ENCODE data around the gene CHRNB2. TPM values are rescaled to one million over a fixed set of nuclear protein-coding genes. Genes with fewer than 3 reads are reported as not detected.

The CHRNB2 gene
- total and polyA plus RNA-seq, 2 of the 8 experiments (the other 6 are each of a cell fraction or from before 2014, with no cell fraction given), result 3.1 to 4.1 TPM

DNA sequence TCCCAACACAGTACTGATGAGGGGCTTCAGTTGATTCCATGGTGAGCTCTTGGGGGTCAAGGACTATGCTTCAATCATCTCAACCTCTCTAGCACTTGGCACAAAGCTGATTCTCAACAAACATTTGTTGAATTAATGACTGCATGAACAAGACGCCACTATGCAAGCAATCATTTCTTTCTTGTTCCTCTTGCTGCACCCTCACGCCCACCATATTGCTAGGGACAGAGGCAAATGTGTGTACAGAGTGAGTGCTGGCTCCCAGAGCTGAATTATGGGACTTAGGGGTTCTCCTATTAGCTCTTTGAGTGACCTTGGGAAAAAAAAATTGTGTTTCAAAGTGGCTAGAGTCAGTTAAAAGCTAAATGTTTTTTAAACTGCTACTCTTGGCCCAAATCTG, 38.0 kb downstream of the CHRNB2 start:
- CTCF ChIA-PET (ENCODE audit: partially characterized antibody), result interaction anchor here (0.7 to 3.6 kb wide), 8 partner anchors 10 to 1278 kb away, joined by 3 to 21 read pairs (median 4); no protein-coding TSS in a partner anchor
- TF ChIP-seq SIX5 (IDR thresholded peaks at IDR 0.05; ENCODE audit: low read depth, low read length) (no peak), CEBPB (IDR thresholded peaks at IDR 0.05; ENCODE audit: low read depth, low read length) (no peak), PHF8 (conservative IDR thresholded peaks at IDR 0.05; ENCODE audit: low read depth, low read length) (no peak), POU5F1 (IDR thresholded peaks at IDR 0.05; ENCODE audit: low read depth, low read length) (no peak), JUND (IDR thresholded peaks at IDR 0.05; ENCODE audit: low read length) (no peak), KDM1A (IDR thresholded peaks at IDR 0.05; ENCODE audit: borderline replicate concordance, low read length) (no peak), USF2 (IDR thresholded peaks at IDR 0.05; ENCODE audit: low read length) (no peak), SIRT6 (IDR thresholded peaks at IDR 0.05; ENCODE audit: low read length) (no peak), ATF3 (IDR thresholded peaks at IDR 0.05; ENCODE audit: insufficient read depth, low read depth, low read length) (no peak), CHD1 (IDR thresholded peaks at IDR 0.05; ENCODE audit: low read depth, low read length) (no peak), TBP (IDR thresholded peaks at IDR 0.05; ENCODE audit: low read depth, low read length) (no peak), SRF (IDR thresholded peaks at IDR 0.05; ENCODE audit: low read depth, low read length) (no peak)

More for the DNA sequence above, 38.0 kb downstream of the CHRNB2 start:
- Histone ChIP-seq H2BK120ac (replicated peaks; ENCODE audit: low read depth, low read length) (no peak overlapping the region), H4K91ac (replicated peaks; ENCODE audit: insufficient read length, low read length) (no peak overlapping the region), H3K4me2 (ENCODE audit: insufficient read depth in 1 of 2, low read depth in 2 of 2, low read length in 2 of 2) (no peak overlapping the region; a peak in 2 of 4 replicates), H2BK15ac (ENCODE audit: low read length) (no peak overlapping the region), H3K18ac (ENCODE audit: extremely low read depth, low read length) (no peak overlapping the region), H2AFZ (ENCODE audit: low read length) (no peak overlapping the region), H2AK5ac (ENCODE audit: low read depth, low read length) (no peak overlapping the region), H2BK5ac (ENCODE audit: low read depth, low read length) (no peak overlapping the region), H3K14ac (ENCODE audit: insufficient read length) (no peak overlapping the region), H3K4me1 (replicated peaks in 1 of 4; ENCODE audit: control insufficient read depth in 3 of 4, insufficient read depth in 4 of 4, low read length in 3 of 4) (peaks cover 7 to 15% (median 11%) of the 10 kb centered on the region in 4 experiments; a peak in 6 of 7 replicates), H3K4me3 (ENCODE audit: extremely low read depth in 1 of 4, insufficient read depth in 2 of 4, low read depth in 3 of 4, low read length in 4 of 4) (no peak overlapping the region), H3K23ac (ENCODE audit: insufficient read length) (no peak overlapping the region), H3K9ac (replicated peaks in 1 of 4; ENCODE audit: extremely low read depth in 1 of 4, low read depth in 3 of 4, low read length in 3 of 4) (no peak overlapping the region), H3K4ac (replicated peaks; ENCODE audit: insufficient read length, low read depth, low read length) (no peak overlapping the region), H3K79me1 (ENCODE audit: low read depth, low read length) (peaks cover 14% of the 10 kb centered on the region; the same call in 1 of the 2 replicates), H2BK20ac (ENCODE audit: low read length) (no peak overlapping the region), H3K36me3 (ENCODE audit: control insufficient read depth in 2 of 4, insufficient read depth in 4 of 4, low read length in 3 of 4) (peaks cover 10 to 18% (median 14%) of the 10 kb centered on the region in 4 experiments), H3K27ac (ENCODE audit: low read depth, low read length) (no peak overlapping the region), H3K9me3 (ENCODE audit: insufficient read depth in 2 of 2, low read depth in 1 of 2, low read length in 1 of 2) (no peaks in the 10 kb centered on the region), H4K5ac (ENCODE audit: insufficient read length, low read depth, low read length) (no peak overlapping the region), H4K20me1 (replicated peaks in 1 of 2; ENCODE audit: control insufficient read depth in 1 of 2, insufficient read depth in 2 of 2, low read length in 2 of 2) (peaks cover 7 to 24% of the 10 kb centered on the region in 2 experiments), H3K56ac (replicated peaks; ENCODE audit: insufficient read length, low read depth, low read length) (no peak overlapping the region), H3K79me2 (ENCODE audit: control insufficient read depth in 1 of 2, insufficient read depth in 2 of 2, low read length in 2 of 2) (peaks cover 44 to 79% of the 10 kb centered on the region in 2 experiments), H2BK12ac (ENCODE audit: low read depth, low read length) (no peak overlapping the region), H4K8ac (ENCODE audit: extremely low read depth, insufficient read depth, low read length) (no peak overlapping the region), H3K27me3 (replicated peaks in 1 of 4; ENCODE audit: control insufficient read depth in 3 of 4, extremely low read depth in 1 of 4, insufficient read depth in 3 of 4, low read length in 3 of 4) (no peaks in the 10 kb centered on the region), H3K23me2 (ENCODE audit: low read depth, low read length) (peaks cover 9% of the 10 kb centered on the region)
- 93% methylated on average over 2 of the region's 2 CpGs; no CpG with 5 or more reads in 1 of the 2 experiments for WGBS, 2 experiments (ENCODE audit: extremely low coverage in 1 of 2, insufficient coverage in 1 of 2, insufficient read length in 1 of 2, insufficient replicate concordance in 2 of 2, low coverage in 1 of 2, low lambda C conversion rate in 2 of 2, missing lambda C conversion rate in 1 of 2)
- DNase-seq (ENCODE audit: low read depth in 1 of 2, low spot score in 2 of 2) (no peak), FAIRE-seq (no peak)
- POLR2A ChIA-PET (ENCODE audit: partially characterized antibody), result interaction anchor here (0.6 to 9.4 kb wide), 12 partner anchors 10 to 389 kb away, joined by 3 to 111 read pairs (median 5); partner anchors contain the start of gene CHRNB2

Data from H1 (cell line).